ENCODE measurements around the gene RPS26. TPM values are rescaled to one million over a fixed set of nuclear protein-coding genes. Genes with fewer than 3 reads are reported as not detected.
"Not testable (repeated sequence)": the region's sequence is repeated elsewhere in the genome, so short reads cannot be mapped to it uniquely, and the experiment has no call there.

The RPS26 gene
- total RNA-seq, 4 donors from 2014 or later = 283 to 2,670 (median 937) TPM

- in situ Hi-C loops (cut with MboI; ENCODE audit: low pct_ligation_motif_present in 1 of 4, low pct_unique_long_range_greater_than_20kb in 1 of 4, low sequenced_read_pairs in 3 of 4) (no loop called here), intact Hi-C loops (cut with DNase I; ENCODE audit: low total_unique reads) (no loop called here)
- Histone ChIP-seq H3K27me3 (no peaks in the 10 kb centered on the region), H3K4me1 (peaks cover 0 to 8% (median 7%) of the 10 kb centered on the region in 4 donors), H3K9me3 (no peaks in the 10 kb centered on the region), H3K36me3 (no peaks in the 10 kb centered on the region), H3K4me3 (no peak overlapping the region), H3K27ac (no peak overlapping the region)
- no peak for DNase-seq
- 33 to 91% methylated on average over 1 to 2 of the region's 2 CpGs for WGBS, 2 donors (ENCODE audit: low coverage in 1 of 2)
- no peak for TF ChIP-seq EP300 (IDR thresholded peaks at IDR 0.05; ENCODE audit: low read depth)
Measured at GRCh38 chr12:56037161-56037560, 4.6 kb upstream of the RPS26 start.

GRCh38 chr12:56038022-56038655 is 3.6 kb upstream of the RPS26 start:
- Histone ChIP-seq H3K4me3 (no peak overlapping the region), H3K4me1 (peaks cover 5 to 15% (median 13%) of the 10 kb centered on the region in 4 donors), H3K9me3 (no peaks in the 10 kb centered on the region), H3K27ac (no peak overlapping the region), H3K27me3 (no peaks in the 10 kb centered on the region), H3K36me3 (no peaks in the 10 kb centered on the region)
- DNase-seq = no peak
- intact Hi-C loops (cut with DNase I; ENCODE audit: low total_unique reads) (no loop called here), in situ Hi-C loops (cut with MboI; ENCODE audit: low pct_ligation_motif_present in 1 of 4, low pct_unique_long_range_greater_than_20kb in 1 of 4, low sequenced_read_pairs in 3 of 4) (no loop called here)
- WGBS, 2 donors (ENCODE audit: low coverage in 1 of 2) = 42 to 52% methylated on average over 2 of the region's 2 CpGs
- TF ChIP-seq POLR2A (IDR thresholded peaks at IDR 0.05) = no peak
- no peak for TF ChIP-seq CTCF (IDR thresholded peaks at IDR 0.05)
- no peak for TF ChIP-seq POLR2AphosphoS5 (IDR thresholded peaks at IDR 0.05)
- TF ChIP-seq EP300 (IDR thresholded peaks at IDR 0.05; ENCODE audit: low read depth) = no peak

- H3K27ac ChIP-seq = no peak overlapping the region
- H3K27me3 ChIP-seq = no peaks in the 10 kb centered on the region
- in situ Hi-C loops (cut with MboI; ENCODE audit: low pct_ligation_motif_present in 1 of 4, low pct_unique_long_range_greater_than_20kb in 1 of 4, low sequenced_read_pairs in 3 of 4) = loop anchor here in 2 of 4 donors (10.0 kb wide), 2 partner anchors 45 to 75 kb away; partner anchors contain the start of genes RPL41 (in 1 of the 2), SUOX (in 1 of the 2) and ZC3H10 (in 1 of the 2)
- no peaks in the 10 kb centered on the region for H3K9me3 ChIP-seq
- H3K36me3 ChIP-seq = peaks cover 0 to 20% (median 9%) of the 10 kb centered on the region in 4 donors
- peaks cover 11 to 23% (median 20%) of the 10 kb centered on the region in 4 donors for H3K4me1 ChIP-seq
- H3K4me3 ChIP-seq = no peak overlapping the region
- TF ChIP-seq POLR2A (IDR thresholded peaks at IDR 0.05) (no peak), CTCF (IDR thresholded peaks at IDR 0.05) (no peak), POLR2AphosphoS5 (IDR thresholded peaks at IDR 0.05) (no peak), EP300 (IDR thresholded peaks at IDR 0.05; ENCODE audit: low read depth) (no peak)
- 100% methylated on average over 1 of the region's 1 CpG; no CpG with 5 or more reads in 1 of the 2 donors for WGBS, 2 donors (ENCODE audit: low coverage in 1 of 2)
- intact Hi-C loops (cut with DNase I; ENCODE audit: low total_unique reads) = loop anchor here (5.0 kb wide), 1 partner anchor 33 kb away; no protein-coding TSS in a partner anchor
- no peak for DNase-seq
Measured at GRCh38 chr12:56040151-56040550, 1.6 kb upstream of the RPS26 start.

- TF ChIP-seq POLR2A (IDR thresholded peaks at IDR 0.05) (no peak), EP300 (IDR thresholded peaks at IDR 0.05; ENCODE audit: low read depth) (no peak), POLR2AphosphoS5 (IDR thresholded peaks at IDR 0.05) (no peak), CTCF (IDR thresholded peaks at IDR 0.05) (peak in 1 of 5 experiments; percentile 49)
- H3K9me3 ChIP-seq = no peaks in the 10 kb centered on the region
- H3K27me3 ChIP-seq = no peaks in the 10 kb centered on the region
- intact Hi-C loops (cut with DNase I; ENCODE audit: low total_unique reads) = loop anchor here (5.0 kb wide), 1 partner anchor 34 kb away; no protein-coding TSS in a partner anchor
- in situ Hi-C loops (cut with MboI; ENCODE audit: low pct_ligation_motif_present in 1 of 4, low pct_unique_long_range_greater_than_20kb in 1 of 4, low sequenced_read_pairs in 3 of 4) = loop anchor here in 2 of 4 donors (10.0 kb wide), 2 partner anchors 46 to 74 kb away; partner anchors contain the start of genes RPL41 (in 1 of the 2), SUOX (in 1 of the 2) and ZC3H10 (in 1 of the 2)
- H3K36me3 ChIP-seq = peaks cover 0 to 21% (median 9%) of the 10 kb centered on the region in 4 donors
- DNase-seq = no peak
- peak overlapping the region in 3 of 4 donors; percentile 61 to 80 (median 76) for H3K4me3 ChIP-seq
- H3K4me1 ChIP-seq = peaks cover 11 to 23% (median 20%) of the 10 kb centered on the region in 4 donors
- peak overlapping the region; percentile 90 to 93 (median 90) for H3K27ac ChIP-seq
- 66 to 72% methylated on average over 14 of the region's 14 CpGs for WGBS, 2 donors (ENCODE audit: low coverage in 1 of 2)
Measured at GRCh38 chr12:56040963-56041551, 661 bp upstream of the RPS26 start.

- in situ Hi-C loops (cut with MboI; ENCODE audit: low pct_ligation_motif_present in 1 of 4, low pct_unique_long_range_greater_than_20kb in 1 of 4, low sequenced_read_pairs in 3 of 4) = loop anchor here in 2 of 4 donors (10.0 kb wide), 2 partner anchors 48 to 72 kb away; partner anchors contain the start of genes RPL41 (in 1 of the 2), SUOX (in 1 of the 2) and ZC3H10 (in 1 of the 2)
- DNase-seq, H3K27me3 ChIP-seq, H3K9me3 ChIP-seq: not testable (repeated sequence)
- Histone ChIP-seq H3K27ac (peak overlapping the region; percentile 90 to 93 (median 90)), H3K4me1 (peaks cover 11 to 29% (median 20%) of the 10 kb centered on the region in 4 donors), H3K4me3 (peak overlapping the region; percentile 51 to 80 (median 68)), H3K36me3 (peaks cover 0 to 21% (median 9%) of the 10 kb centered on the region in 4 donors)
- intact Hi-C loops (cut with DNase I; ENCODE audit: low total_unique reads) = loop anchor here (5.0 kb wide), 1 partner anchor 35 kb away; no protein-coding TSS in a partner anchor
- WGBS, 2 donors (ENCODE audit: low coverage in 1 of 2) = 0 to 1% methylated on average over 3 to 20 of the region's 20 CpGs
Measured at GRCh38 chr12:56042430-56042813, 704 bp downstream of the RPS26 start.
